HG03139 (cell line): ENCODE results near the gene KCTD15.

Source experiments
- ATAC-seq: cut with Tn5 transposase; IDR thresholded peaks from one replicate; pipeline ENCODE4 v1.9.1; 2021; ENCODE audit not compliant: unreplicated experiment

The KCTD15 gene

DNA sequence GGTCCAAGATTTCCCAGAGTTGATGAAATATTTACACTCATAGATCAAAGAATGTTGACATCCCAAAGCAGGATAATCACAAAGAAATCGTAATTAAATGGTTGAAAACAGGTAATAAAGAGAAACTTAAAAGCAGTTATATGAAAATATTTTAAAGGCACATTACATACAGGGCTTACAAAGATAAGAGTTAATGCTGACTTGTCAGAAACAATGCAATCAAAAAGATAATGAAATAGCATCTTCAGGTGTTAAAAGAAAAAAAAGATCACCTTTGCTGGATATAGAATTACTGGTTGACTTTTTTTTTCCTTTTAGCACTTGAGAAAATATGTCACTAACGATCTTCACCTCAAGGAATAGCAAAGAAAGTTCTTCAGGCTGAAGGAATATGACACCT is 48.8 kb downstream of the KCTD15 start:
- no peak for ATAC-seq

DNA sequence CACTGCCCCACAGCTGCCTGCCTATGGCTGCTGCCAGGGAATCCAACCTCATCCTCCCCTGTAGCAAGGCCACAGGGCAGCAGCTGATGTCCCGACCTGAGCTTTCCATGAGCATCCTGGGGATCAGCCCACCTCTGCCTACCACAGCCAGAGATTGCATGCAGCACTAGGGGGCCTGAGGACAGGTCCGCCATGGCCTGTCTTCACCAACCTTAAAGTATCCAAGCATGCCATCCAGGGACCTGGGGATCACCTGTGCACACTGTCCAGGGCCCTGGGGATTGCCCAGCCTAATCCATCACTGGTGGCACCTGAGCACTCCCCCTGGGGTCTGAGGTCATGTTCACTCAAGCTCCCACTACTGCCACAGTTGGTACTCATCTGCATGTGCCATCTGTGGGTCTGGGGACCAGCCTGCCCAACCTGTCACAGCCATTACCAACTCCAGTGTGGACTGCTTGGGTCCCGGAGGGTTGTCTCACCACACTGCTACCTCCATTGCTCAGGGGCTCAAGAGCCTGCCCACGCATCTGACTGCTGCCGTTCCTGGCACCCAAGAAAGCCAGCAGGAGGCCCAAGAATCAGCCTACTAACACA is 53.0 kb downstream of the KCTD15 start:
- ATAC-seq = no peak

DNA sequence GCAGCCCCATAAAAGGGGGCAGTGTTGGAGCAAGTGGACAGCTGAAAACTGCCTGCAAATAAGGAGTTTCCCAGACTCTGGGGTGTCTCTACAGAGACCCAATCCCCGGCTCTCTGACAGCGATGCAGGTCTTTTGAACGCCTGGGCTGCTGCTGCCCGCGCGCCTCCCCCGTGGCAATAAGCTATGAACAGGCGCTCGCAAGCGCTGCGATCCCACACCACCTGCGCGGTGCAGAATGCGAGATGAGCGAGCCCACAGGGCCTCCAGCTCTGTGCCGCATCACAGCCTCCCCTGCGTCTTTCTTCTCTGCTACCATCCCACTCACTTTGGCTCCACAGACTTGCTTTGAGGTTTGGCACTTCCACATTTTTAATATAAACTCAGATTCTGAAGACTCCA is 62.3 kb downstream of the KCTD15 start:
- no peak for ATAC-seq

DNA sequence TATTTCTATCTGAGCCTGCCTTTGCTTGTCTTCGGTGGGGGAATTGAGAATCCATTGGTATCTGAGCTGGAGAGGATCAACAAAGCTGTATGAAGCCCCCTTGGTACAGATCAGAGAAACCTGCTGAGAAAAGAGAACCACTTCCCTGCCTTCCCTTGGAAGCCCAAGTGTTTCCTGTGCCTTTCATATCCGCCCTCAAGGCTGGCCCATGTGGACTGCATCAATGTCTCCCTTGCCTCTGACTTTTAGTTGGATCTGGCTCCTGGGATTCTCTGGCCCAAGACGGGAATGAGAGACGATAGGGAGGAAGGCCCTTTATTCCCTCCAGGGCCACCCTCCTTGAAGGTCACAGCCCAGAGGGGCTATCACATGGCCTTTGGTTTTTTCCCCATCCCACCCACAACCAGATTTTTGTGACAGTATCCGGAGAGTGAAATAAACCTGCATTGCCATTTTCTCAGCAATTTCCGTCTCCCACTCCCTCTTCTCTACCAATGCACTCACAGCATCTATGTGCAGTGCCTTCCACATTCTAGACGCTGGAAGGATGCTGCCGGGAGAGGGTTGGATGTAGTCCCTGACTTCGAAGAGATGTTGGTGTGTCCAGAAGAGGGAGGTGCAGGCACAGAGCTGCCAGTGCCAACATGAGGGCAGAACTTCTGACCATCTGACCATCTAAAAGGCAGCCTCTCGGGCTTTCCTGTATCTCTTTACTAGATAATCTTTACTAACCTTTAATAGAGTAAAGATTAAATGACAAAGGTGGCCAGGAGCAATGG is 63.8 kb downstream of the KCTD15 start:
- ATAC-seq = no peak

DNA sequence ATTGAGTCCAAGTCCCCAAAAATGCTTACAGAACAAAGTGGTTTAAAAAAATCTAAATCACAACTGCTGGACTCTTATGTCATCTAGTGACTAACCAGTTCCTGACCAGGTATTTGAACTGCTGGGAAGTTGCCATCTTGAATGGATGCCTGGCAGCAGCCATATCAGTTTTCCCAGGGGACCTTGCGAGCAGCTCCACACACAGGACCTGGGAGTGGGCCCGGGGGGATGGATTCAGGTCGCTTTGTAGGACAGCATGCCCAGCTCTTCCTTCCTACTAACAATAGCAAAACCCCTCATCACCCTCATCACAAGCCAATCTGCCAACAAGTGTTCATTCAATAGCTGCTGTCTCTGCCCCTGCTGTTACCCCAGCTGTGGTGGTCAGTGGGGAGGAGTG is 65.3 kb downstream of the KCTD15 start:
- ATAC-seq = no peak

DNA sequence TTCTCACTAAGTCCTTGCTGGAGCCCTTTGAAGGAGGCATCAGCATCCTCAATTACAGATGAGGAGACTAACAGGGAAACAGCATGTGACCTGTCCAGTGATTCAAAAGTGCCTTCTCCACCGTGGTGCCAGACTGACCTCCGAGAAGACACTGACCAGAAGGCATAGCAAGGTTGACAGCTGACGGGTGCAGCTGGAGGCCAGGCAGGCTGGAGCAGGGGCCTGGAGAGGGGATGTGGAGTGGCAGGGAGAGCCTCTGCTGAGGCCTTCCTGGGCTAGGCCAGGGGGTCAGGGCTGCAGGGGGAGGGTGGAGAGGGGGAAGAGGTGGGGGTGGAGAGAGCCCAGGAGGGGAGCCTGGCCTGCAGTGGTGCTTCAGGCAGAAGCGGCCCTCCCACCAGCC is 66.3 kb downstream of the KCTD15 start:
- ATAC-seq = no peak

DNA sequence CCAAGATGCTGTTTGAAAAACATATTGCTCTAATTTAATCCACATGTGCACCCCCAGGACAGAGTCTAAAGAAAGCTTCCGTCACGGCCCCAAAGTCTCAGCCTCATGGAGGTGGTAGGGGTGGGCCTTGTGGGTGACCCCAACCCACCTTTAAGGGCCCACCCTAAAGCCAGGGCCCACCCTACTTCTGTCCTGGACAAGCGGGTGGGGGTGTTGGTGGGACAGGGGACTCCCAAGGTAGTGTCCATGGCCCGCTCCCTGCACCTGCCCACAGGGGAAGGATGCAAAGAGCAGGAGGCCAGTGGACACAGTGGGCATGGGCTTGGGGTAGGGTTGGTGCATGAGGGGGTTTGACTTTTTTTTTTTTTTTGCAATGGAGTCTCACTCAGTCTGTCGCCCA is 66.8 kb downstream of the KCTD15 start:
- ATAC-seq = no peak

DNA sequence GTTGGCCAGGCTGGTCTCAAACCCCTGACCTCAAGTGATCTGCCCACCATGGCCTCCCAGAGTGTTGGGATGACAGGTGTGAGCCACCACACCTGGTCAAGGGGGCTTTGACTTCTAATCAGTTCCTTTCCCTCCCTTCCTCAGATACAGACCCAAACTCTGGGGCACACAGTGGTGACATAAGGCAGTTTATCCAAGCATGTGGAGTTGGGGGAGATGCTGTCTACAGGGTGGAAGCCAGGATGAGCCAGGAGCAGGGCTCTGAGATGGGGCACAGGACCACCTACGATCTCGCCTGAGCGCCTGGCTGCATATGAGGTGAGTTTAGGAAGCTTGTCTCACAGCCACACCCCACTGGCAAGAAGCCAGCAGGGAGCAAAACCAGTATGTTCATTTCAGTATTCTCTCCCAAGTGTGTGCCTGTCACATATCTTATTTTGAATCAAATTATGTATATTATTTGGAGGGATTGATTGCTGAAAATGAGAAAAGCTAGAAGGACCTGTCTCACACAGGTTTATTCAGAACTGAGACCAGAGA is 67.7 kb downstream of the KCTD15 start:
- no peak for ATAC-seq

DNA sequence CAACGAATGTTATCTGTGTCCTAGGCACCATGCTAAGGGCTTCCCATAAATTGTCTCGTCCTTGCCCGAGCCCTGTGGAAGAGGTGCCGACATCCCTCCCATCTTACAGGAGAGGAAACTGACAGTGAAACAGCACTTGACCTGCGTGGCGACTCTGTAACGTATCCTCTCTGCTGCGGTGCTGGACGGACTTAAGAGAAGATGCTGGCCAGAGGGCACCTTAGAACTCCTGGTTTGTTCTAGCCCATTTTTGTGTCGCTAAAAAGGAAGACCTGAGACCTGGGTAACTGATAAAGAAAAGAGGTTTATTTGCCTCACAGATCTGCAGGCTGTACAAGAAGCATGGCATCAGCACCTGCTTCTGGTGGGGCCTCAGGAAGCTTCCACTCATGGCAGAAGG is 68.6 kb downstream of the KCTD15 start:
- no peak for ATAC-seq
